Stimulated activated CD4-positive, alpha-beta T cell treated with anti-CD3 and anti-CD28 coated beads, Interleukin-12 subunit alpha, Interleukin-12 subunit beta, amount 100 ng/mL, for 24 hours (primary cell): ENCODE results near the gene RNF182.
A peak's percentile ranks its signal among the peaks of the same experiment; 100 is the strongest.
"Not testable (repeated sequence)": the region's sequence is repeated elsewhere in the genome, so short reads cannot be mapped to it uniquely, and the experiment has no call there.

Experiments
- DNase-seq, 2 experiments: peaks; one replicate each; pipeline ENCODE4 v3.0.0-alpha.2; 2020; ENCODE audit warnings: low read depth in 2 of 2

Gene RNF182, protein sequence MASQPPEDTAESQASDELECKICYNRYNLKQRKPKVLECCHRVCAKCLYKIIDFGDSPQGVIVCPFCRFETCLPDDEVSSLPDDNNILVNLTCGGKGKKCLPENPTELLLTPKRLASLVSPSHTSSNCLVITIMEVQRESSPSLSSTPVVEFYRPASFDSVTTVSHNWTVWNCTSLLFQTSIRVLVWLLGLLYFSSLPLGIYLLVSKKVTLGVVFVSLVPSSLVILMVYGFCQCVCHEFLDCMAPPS

DNA sequence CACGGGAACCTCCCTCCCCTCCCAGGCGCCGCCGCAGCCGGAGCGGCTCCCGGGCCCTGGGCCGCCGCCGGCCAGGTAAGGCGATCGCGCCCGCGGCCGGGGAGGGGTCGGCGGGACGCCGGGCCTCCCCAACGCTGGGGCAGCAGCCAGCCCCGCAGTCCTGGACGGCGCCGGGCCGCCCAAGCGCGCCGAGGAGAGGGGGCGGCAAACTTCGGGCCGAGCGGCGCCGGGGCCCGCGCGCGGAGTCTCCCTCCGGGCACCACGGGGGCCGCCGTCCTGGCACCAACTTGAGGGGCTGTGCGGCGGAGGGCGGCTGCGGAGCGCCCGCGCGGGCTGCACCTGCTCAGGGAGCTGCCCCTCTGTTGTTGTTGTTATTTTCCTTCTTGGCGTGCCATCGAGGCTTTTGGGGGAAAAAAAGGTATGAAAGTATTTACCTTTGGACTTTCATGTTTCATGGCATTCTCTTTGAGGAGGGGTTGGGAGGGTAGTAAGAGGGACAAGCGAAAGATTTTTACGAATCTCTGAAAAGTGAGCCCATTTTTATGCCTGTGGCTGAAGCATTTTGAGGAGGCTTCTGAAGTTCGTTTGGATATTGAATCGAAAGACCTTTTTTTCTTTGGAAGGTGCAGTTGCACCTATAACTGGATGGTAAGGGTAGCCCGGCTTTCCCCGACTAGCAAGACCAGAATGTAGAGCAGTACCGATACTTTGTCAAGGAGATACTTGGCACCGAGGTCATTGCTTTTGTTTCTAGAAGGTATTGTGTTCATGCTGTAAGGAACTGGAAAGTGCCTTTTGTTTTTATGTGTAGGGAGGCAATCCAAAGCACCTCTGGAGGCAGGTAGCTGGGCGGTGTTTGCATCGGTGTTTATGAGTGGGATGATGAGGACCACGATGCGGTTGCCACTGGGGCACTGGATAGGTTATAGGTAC, at the start of gene RNF182:
RNF182 (plus strand) TSS at position 4 of the 933 bp plus-strand sequence. CDS start 52,168 bp downstream, outside the sequence.
- peak in 1 of 2 experiments; percentile 29 for DNase-seq

DNA sequence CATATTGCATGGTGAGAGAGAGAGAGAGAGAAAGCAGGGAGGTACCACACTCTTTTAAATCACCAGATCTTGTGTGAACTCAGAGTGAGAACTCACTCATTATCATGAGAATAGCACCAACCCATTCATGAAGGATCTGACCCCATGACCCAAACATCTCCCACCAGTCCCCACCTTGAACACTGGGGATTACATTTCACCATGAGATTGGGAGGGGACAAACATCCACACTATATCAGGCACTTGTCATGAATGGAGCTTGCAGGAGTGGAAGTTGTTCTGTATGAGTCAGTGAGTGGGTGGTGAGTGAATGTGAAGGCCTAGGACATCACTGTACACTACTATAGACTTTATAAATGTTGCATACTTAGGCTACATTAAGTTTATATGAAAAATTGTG, 47.7 kb upstream of the RNF182 start:
- no peak for DNase-seq

DNA sequence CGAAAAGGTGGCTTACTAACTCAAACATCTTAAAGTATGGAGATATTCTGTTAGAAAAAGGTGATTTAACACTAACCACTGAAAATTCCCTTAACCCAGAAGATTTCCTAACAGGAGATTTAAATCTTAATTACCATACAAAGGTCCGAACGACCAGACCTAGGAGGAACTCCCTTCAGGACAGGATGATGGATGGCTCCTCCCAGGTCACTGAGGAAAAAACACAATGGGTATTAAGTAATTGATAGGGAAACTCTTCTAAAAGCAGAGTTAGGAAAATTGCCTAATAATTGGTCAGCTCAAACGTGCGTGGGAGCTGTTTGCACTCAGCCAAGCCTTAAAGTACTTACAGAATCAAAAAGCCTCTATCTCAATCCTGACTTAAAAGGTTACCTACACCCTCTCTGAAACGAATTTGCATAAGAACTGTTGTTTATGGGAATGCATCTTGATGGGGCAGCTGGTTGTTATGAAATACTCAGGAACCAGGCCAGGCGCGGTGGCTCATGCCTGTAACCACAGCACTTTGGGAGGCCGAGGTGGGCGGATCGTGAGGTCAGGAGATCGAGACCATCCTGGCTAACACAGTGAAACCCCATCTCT, 44.6 kb upstream of the RNF182 start:
- not testable (repeated sequence) for DNase-seq

DNA sequence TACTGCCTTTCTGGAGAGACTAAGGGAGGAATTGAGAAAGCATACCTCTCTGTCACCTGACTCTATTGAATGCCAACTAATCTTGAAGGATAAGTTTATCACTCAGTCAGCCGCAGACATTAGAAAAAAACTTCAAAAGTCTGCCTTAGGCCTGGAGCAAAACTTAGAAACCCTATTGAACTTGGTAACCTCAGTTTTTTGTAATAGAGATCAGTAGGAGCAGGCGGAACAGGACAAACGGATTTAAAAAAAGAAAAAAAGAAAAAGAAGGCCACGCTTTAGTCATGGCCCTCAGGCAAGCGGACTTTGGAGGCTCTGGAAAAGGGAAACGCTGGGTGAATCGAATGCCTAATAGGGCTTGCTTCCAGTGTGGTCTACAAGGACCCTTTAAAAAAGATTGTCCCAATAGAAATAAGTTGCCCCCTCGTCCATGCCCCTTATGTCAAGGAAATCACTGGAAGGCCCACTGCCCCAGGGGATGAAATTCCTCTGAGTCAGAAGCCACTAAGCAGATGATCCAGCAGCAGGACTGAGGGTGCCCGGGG, 43.1 kb upstream of the RNF182 start:
- no peak for DNase-seq

- no peak for DNase-seq
Observed at GRCh38 chr6:13883966-13884365, 40.8 kb upstream of the RNF182 start.

- DNase-seq, result no peak
Observed at GRCh38 chr6:13884397-13884796, 40.4 kb upstream of the RNF182 start.

GRCh38 chr6:13885601-13886000, 39.2 kb upstream of the RNF182 start:
- DNase-seq, result no peak

- DNase-seq, result no peak
Observed at GRCh38 chr6:13886949-13887348, 37.8 kb upstream of the RNF182 start.

GRCh38 chr6:13892017-13892645, 32.6 kb upstream of the RNF182 start:
- no peak for DNase-seq

GRCh38 chr6:13902922-13903321, 21.8 kb upstream of the RNF182 start:
- DNase-seq, result no peak

DNA sequence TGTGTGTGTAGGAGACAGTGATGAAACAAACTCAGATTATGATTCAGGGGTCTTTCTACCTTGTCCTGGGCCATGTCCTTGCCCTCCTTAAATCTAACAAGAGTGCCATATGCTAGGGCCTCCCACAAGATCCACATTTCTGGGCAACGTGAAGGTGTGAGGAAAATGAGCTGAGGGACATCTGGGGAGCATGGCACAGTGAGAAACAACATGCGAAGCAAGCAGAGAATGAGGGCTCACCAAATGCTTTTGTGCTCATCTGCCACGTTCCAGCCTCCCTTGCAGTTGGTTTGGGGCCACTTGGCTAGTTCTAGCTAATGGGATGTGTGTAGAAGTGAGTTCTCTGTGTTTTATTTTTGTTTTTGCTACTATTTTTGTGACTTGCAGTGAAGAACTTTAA, 21.4 kb upstream of the RNF182 start:
- no peak for DNase-seq

DNA sequence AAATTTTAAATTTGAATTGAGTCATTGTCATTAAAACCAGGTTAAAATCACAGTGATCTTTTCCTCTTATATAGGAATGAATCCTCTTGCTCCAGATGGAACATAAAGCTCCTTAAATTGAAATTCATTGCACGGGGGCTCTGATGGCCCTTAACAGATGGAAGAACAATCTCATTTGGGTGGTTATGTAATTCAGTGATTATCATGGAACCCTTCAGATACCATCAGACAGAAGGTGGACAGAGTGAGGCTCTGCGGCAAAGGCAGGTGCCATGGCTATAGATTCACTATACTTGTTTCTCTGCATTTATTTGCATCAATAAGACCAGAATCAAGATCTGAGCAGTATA, 17.8 kb upstream of the RNF182 start:
- no peak for DNase-seq

DNA sequence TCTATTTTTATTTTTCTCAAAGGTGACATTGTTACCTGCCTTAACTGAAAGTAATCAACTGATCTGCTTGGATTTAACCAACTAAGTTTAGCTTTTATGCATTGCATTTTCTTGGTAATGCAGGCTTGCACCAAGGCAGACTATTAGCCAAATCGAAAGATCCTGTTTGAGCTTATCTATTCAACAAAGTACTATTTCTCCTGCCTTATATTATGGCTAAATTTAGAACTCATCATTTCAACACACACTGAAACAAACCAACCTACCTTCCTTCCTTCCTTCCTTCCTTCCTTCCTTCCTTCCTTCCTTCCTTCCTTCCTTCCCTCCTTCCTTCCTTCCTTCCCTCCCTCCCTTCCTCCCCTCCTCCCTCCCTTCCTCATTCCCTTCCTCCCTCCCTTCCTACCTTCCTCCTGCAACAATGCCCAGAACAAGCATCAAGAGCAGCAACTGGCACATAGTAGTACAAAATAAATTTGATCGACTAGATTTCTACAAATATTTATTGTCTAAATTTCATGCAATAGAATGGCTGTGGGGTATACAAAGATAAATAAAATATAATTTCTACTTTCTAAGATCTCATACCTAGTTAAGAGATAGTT, 17.0 kb upstream of the RNF182 start:
- DNase-seq, result no peak

DNA sequence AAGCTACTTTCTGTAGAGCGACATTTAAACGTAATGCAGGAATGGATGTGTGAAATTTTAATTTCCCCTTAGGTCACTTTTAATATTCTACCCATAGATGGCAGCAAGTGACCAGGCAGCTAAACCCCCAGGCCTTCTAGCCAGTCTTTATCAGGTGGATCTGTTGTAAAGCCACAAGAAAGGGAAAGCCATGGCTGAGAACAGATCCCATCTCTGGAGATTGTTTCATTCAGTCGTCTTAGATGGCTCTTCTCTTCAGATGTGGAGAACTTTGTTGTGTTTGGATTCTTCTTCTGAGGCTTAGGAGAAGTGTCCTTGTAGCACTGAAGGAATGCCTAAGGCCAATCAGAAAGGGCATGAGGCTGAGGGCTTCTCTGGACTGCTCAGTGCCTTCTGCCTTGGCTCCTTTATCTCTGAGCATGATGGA, 15.8 kb upstream of the RNF182 start:
- no peak for DNase-seq

DNA sequence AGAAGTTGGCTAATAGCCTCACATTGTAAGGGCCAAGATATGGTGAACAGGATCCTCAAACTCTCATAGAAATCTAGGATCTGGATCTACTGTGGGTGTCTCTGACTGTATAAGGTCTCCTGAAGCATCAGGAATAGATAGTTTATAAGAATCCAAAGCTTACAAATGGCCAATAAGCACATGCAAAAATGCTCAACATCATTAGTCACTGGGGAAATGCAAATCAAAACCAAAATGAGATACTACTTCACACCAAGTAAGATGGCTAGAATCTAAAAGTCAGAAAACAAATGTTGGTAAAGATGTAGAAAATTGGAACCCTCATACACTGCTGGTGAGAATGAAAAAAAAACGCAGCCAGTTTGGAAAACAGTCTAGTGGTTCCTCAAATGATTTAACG, 14.3 kb upstream of the RNF182 start:
- no peak for DNase-seq

GRCh38 chr6:13911337-13911736, 13.4 kb upstream of the RNF182 start:
- DNase-seq, result no peak

DNA sequence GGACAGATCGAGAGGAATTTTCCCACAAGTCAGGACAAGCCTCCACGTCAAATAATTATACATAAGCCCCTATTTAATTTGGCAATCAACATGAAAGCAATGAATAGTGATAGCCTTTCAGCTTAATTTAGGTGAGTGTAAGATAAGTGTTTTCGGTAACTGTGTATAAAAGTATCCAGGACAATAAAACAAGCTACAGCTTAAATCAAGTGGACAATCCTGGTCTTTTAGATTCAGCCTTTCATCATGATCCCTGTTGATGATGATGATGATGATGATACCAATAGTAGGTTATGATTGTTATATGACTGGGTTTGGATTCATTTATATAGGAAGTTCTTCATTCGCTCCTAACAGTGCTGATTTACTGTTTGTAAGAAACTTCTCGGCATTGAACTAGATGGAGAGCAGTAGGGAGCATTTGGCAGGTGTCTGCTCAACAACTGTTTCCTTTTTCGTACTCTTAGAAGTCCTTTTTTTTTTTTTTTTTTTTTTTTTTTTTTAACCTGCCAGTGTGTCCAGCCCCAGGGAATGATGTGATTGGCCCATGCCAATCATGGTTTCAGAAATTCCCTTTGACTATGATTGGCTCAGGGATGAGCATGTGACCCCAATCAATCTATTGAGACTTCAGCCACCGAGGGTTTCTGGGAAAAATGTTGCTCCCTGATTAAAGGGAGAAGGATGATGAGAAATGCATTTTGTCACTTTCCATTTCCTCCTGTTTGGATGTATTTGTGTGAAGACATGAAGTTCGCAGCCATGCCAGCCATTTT, 11.3 kb upstream of the RNF182 start:
- DNase-seq, result no peak

DNA sequence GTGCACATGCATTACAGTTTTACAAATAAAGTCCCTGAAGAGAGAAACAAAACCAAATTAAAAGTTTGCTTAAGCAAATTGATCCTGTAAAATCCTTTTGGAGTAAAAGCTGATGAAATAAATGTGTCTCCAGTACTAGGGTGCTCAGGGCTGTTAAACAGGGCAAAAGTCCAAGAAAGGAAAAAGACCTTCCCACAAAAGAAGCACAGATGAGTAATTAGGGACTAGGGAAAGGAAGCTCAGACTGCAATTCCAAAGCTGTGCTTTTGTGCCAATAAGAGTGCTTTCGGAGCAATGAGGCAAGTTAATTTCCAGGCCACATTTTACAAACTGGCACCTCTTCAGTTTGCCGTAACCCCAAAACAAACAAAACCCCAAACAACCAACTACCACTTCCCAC, 10.4 kb upstream of the RNF182 start:
- DNase-seq, result no peak

- no peak for DNase-seq
Observed at GRCh38 chr6:13915561-13916229, 9.1 kb upstream of the RNF182 start.
